ENCODE results near the gene ERBIN.
"Not testable (repeated sequence)": the region's sequence is repeated elsewhere in the genome, so short reads cannot be mapped to it uniquely, and the experiment has no call there.

Gene ERBIN

GRCh38 chr5:66009277-66009676, 82.9 kb downstream of the ERBIN start:
- no peak for DNase-seq

- DNase-seq, result peak in 2 of 5 experiments; percentile 2 to 69
These were observed 84.1 kb downstream of the ERBIN start for GRCh38 chr5:66010476-66010875.

GRCh38 chr5:66012271-66012670, 85.9 kb downstream of the ERBIN start:
- peak in 1 of 5 experiments; percentile 19 for DNase-seq

GRCh38 chr5:66013397-66013796, 87.0 kb downstream of the ERBIN start:
- DNase-seq, result no peak

- DNase-seq, result no peak
These were observed 87.5 kb downstream of the ERBIN start for GRCh38 chr5:66013906-66014305.

- no peak for DNase-seq
These were observed 89.0 kb downstream of the ERBIN start for GRCh38 chr5:66015196-66015960.

- DNase-seq, result no peak
These were observed 95.2 kb downstream of the ERBIN start for GRCh38 chr5:66021585-66021984.

GRCh38 chr5:66039296-66039695, 112.9 kb downstream of the ERBIN start:
- DNase-seq, result no peak

GRCh38 chr5:66039701-66040100, 113.3 kb downstream of the ERBIN start:
- DNase-seq, result no peak

GRCh38 chr5:66041627-66042026, 115.3 kb downstream of the ERBIN start:
- DNase-seq, result no peak

GRCh38 chr5:66057239-66057638, 130.9 kb downstream of the ERBIN start:
- DNase-seq, result no peak

- not testable (repeated sequence) for DNase-seq
These were observed 134.9 kb downstream of the ERBIN start for GRCh38 chr5:66061320-66061719.

- DNase-seq, result not testable (repeated sequence)
These were observed 136.7 kb downstream of the ERBIN start for GRCh38 chr5:66063061-66063460.

- no peak for DNase-seq
These were observed 140.5 kb downstream of the ERBIN start for GRCh38 chr5:66066826-66067225.

- peak in 1 of 5 experiments; percentile 29 for DNase-seq
These were observed 145.7 kb downstream of the ERBIN start for GRCh38 chr5:66072031-66072430.

GRCh38 chr5:66074901-66075300, 148.5 kb downstream of the ERBIN start:
- DNase-seq, result no peak

GRCh38 chr5:66080664-66081063, 154.3 kb downstream of the ERBIN start:
- DNase-seq, result no peak

- no peak for DNase-seq
These were observed 163.0 kb downstream of the ERBIN start for GRCh38 chr5:66089384-66089783.

- no peak for DNase-seq
These were observed 174.5 kb downstream of the ERBIN start for GRCh38 chr5:66100851-66101250.

- no peak for DNase-seq
These were observed 186.8 kb downstream of the ERBIN start for GRCh38 chr5:66113160-66113559.

- no peak for DNase-seq
These were observed 191.9 kb downstream of the ERBIN start for GRCh38 chr5:66118304-66118703.

GRCh38 chr5:66122379-66123034, 196.1 kb downstream of the ERBIN start:
- DNase-seq, result no peak

- DNase-seq, result no peak
These were observed 202.8 kb downstream of the ERBIN start for GRCh38 chr5:66129144-66129543.

- DNase-seq, result no peak
These were observed 204.1 kb downstream of the ERBIN start for GRCh38 chr5:66130493-66130892.

Data from T-helper 2 cell (primary cell).